IPS-20b (cell line): ENCODE measurements around the gene ASXL2.
A peak's percentile ranks its signal among the peaks of the same experiment; 100 is the strongest.
"Not testable (repeated sequence)": the region's sequence is repeated elsewhere in the genome, so short reads cannot be mapped to it uniquely, and the experiment has no call there.

Experiments
- H3K27ac ChIP-seq: one replicate; pipeline ENCODE4 v1.5.1; 2013; ENCODE audit warnings: low read length
- H3K27me3 ChIP-seq: 2 replicates; pipeline ENCODE4 v1.6.1; 2013; ENCODE audit warnings: mild to moderate bottlenecking, low read length, inconsistent platforms; ENCODE audit not compliant: insufficient read depth
- H3K36me3 ChIP-seq: 2 replicates; pipeline ENCODE4 v1.6.1; 2013; ENCODE audit warnings: low read depth, mild to moderate bottlenecking, inconsistent platforms, low read length, moderate library complexity; ENCODE audit not compliant: insufficient read depth
- H3K4me1 ChIP-seq: 2 replicates; pipeline ENCODE4 v1.6.1; 2013; ENCODE audit warnings: mild to moderate bottlenecking, control low read depth, inconsistent platforms, low read length, moderate library complexity; ENCODE audit not compliant: insufficient read depth
- H3K4me3 ChIP-seq: 2 replicates; pipeline ENCODE4 v1.5.1; 2013; ENCODE audit warnings: mild to moderate bottlenecking, low read length, inconsistent platforms
- H3K9ac ChIP-seq: 2 replicates; pipeline ENCODE4 v1.6.1; 2013; ENCODE audit warnings: low read depth, mild to moderate bottlenecking, inconsistent platforms, low read length, moderate library complexity
- H3K9me3 ChIP-seq: 2 replicates; pipeline ENCODE4 v1.6.1; 2013; ENCODE audit warnings: mild to moderate bottlenecking, low read depth, low read length, inconsistent platforms; ENCODE audit not compliant: insufficient read depth

The ASXL2 gene

GRCh38 chr2:25912851-25913695, 34.8 kb upstream of the ASXL2 start:
- H3K27ac ChIP-seq: no peak overlapping the region
- peak overlapping the region; percentile 58; the same call in 1 of the 2 replicates for H3K9ac ChIP-seq
- H3K4me1 ChIP-seq: peaks cover 16% of the 10 kb centered on the region; the same call in 1 of the 2 replicates
- no peaks in the 10 kb centered on the region for H3K27me3 ChIP-seq
- no peaks in the 10 kb centered on the region for H3K36me3 ChIP-seq
- peak overlapping the region; percentile 53 for H3K4me3 ChIP-seq
- H3K9me3 ChIP-seq: no peaks in the 10 kb centered on the region

GRCh38 chr2:25909574-25909973, 31.3 kb upstream of the ASXL2 start:
- not testable (repeated sequence) for H3K9ac ChIP-seq

GRCh38 chr2:25905126-25905525, 26.8 kb upstream of the ASXL2 start:
- H3K4me1 ChIP-seq: no peaks in the 10 kb centered on the region

More at GRCh38 chr2:25909574-25909973, 31.3 kb upstream of the ASXL2 start:
- H3K27me3 ChIP-seq, H3K27ac ChIP-seq, H3K9me3 ChIP-seq, H3K36me3 ChIP-seq, H3K4me3 ChIP-seq: not testable (repeated sequence)
- peaks cover 16% of the 10 kb centered on the region; the same call in 1 of the 2 replicates for H3K4me1 ChIP-seq

GRCh38 chr2:25903216-25903776, 25.0 kb upstream of the ASXL2 start:
- no peak overlapping the region for H3K9ac ChIP-seq
- H3K27ac ChIP-seq: no peak overlapping the region
- H3K9me3 ChIP-seq: no peaks in the 10 kb centered on the region
- no peaks in the 10 kb centered on the region for H3K27me3 ChIP-seq
- no peaks in the 10 kb centered on the region for H3K4me1 ChIP-seq
- no peaks in the 10 kb centered on the region for H3K36me3 ChIP-seq
- no peak overlapping the region for H3K4me3 ChIP-seq

More at GRCh38 chr2:25905126-25905525, 26.8 kb upstream of the ASXL2 start:
- Histone ChIP-seq H3K27ac (no peak overlapping the region), H3K9ac (no peak overlapping the region), H3K9me3 (no peaks in the 10 kb centered on the region), H3K27me3 (no peaks in the 10 kb centered on the region), H3K4me3 (no peak overlapping the region), H3K36me3 (no peaks in the 10 kb centered on the region)

GRCh38 chr2:25899404-25899970, 21.2 kb upstream of the ASXL2 start:
- Histone ChIP-seq H3K4me1 (no peaks in the 10 kb centered on the region), H3K9me3 (no peaks in the 10 kb centered on the region), H3K36me3 (no peaks in the 10 kb centered on the region), H3K27me3 (no peaks in the 10 kb centered on the region), H3K9ac (no peak overlapping the region), H3K4me3 (no peak overlapping the region), H3K27ac (no peak overlapping the region)

- Histone ChIP-seq H3K9ac (no peak overlapping the region), H3K4me1 (no peaks in the 10 kb centered on the region), H3K27me3 (no peaks in the 10 kb centered on the region), H3K4me3 (no peak overlapping the region), H3K36me3 (no peaks in the 10 kb centered on the region), H3K9me3 (no peaks in the 10 kb centered on the region), H3K27ac (no peak overlapping the region)
Measured at GRCh38 chr2:25897506-25897905, 19.2 kb upstream of the ASXL2 start.

- H3K27me3 ChIP-seq, H3K4me1 ChIP-seq, H3K9me3 ChIP-seq, H3K36me3 ChIP-seq, H3K27ac ChIP-seq, H3K9ac ChIP-seq, H3K4me3 ChIP-seq: not testable (repeated sequence)
Measured at GRCh38 chr2:25896308-25896707, 18.0 kb upstream of the ASXL2 start.

GRCh38 chr2:25895610-25896009, 17.3 kb upstream of the ASXL2 start:
- Histone ChIP-seq H3K27me3 (no peaks in the 10 kb centered on the region), H3K36me3 (no peaks in the 10 kb centered on the region), H3K27ac (no peak overlapping the region), H3K4me3 (no peak overlapping the region), H3K4me1 (no peaks in the 10 kb centered on the region), H3K9me3 (no peaks in the 10 kb centered on the region), H3K9ac (no peak overlapping the region)

- Histone ChIP-seq H3K4me1 (no peaks in the 10 kb centered on the region), H3K9me3 (no peaks in the 10 kb centered on the region), H3K4me3 (no peak overlapping the region), H3K27me3 (no peaks in the 10 kb centered on the region), H3K9ac (no peak overlapping the region), H3K36me3 (no peaks in the 10 kb centered on the region), H3K27ac (no peak overlapping the region)
Measured at GRCh38 chr2:25895018-25895417, 16.7 kb upstream of the ASXL2 start.

GRCh38 chr2:25894135-25894830, 16.0 kb upstream of the ASXL2 start:
- Histone ChIP-seq H3K36me3 (no peaks in the 10 kb centered on the region), H3K4me1 (no peaks in the 10 kb centered on the region), H3K4me3 (no peak overlapping the region), H3K9me3 (no peaks in the 10 kb centered on the region), H3K27me3 (no peaks in the 10 kb centered on the region), H3K9ac (no peak overlapping the region), H3K27ac (no peak overlapping the region)

- no peaks in the 10 kb centered on the region for H3K9me3 ChIP-seq
- no peaks in the 10 kb centered on the region for H3K4me1 ChIP-seq
- no peak overlapping the region for H3K4me3 ChIP-seq
- H3K36me3 ChIP-seq: no peaks in the 10 kb centered on the region
- no peak overlapping the region for H3K27ac ChIP-seq
- H3K27me3 ChIP-seq: no peaks in the 10 kb centered on the region
- H3K9ac ChIP-seq: no peak overlapping the region
Measured at GRCh38 chr2:25891672-25892071, 13.4 kb upstream of the ASXL2 start.
